SKM-1 treated with dmso at 0.1 percent for 144 hours (cell line): ENCODE measurements around the gene KRTAP19-1.
"Not testable (repeated sequence)": the region's sequence is repeated elsewhere in the genome, so short reads cannot be mapped to it uniquely, and the experiment has no call there.

Experiments
- DNase-seq: peaks from one replicate; lab custom pipeline; 2025; ENCODE audit not compliant: unreplicated experiment; lab: John Stamatoyannopoulos, UW

Gene KRTAP19-1

GRCh38 chr21:30480145-30480544 lies at the start of gene KRTAP19-1:
TSS of gene KRTAP19-1 (minus strand) at chr21:30480367. CDS start at chr21:30480317, 50 bp downstream.
- DNase-seq = no peak

GRCh38 chr21:30518876-30519275 lies 38.7 kb upstream of the KRTAP19-1 start:
- DNase-seq = no peak

- DNase-seq = no peak
Observed at GRCh38 chr21:30515681-30516080, 35.5 kb upstream of the KRTAP19-1 start.

- not testable (repeated sequence) for DNase-seq
Observed at GRCh38 chr21:30505621-30506205, 25.5 kb upstream of the KRTAP19-1 start.

- no peak for DNase-seq
Observed at GRCh38 chr21:30502041-30502440, 21.9 kb upstream of the KRTAP19-1 start, which contains the start of gene KRTAP19-5. TSS of gene KRTAP19-5 (minus strand) at chr21:30502141. CDS start at chr21:30502090, 51 bp downstream.

GRCh38 chr21:30497065-30497464 lies 16.9 kb upstream of the KRTAP19-1 start, which contains the start of gene KRTAP19-4:
TSS of gene KRTAP19-4 (minus strand) at chr21:30497165. CDS start at chr21:30497110, 55 bp downstream.
- DNase-seq = no peak

- DNase-seq = no peak
Observed at GRCh38 chr21:30491963-30492428, 11.8 kb upstream of the KRTAP19-1 start, which contains the start of gene KRTAP19-3. TSS of gene KRTAP19-3 (minus strand) at chr21:30492013. CDS start at chr21:30491957, 56 bp downstream.

- no peak for DNase-seq
Observed at GRCh38 chr21:30487336-30487735, 7.2 kb upstream of the KRTAP19-1 start, which contains the start of gene KRTAP19-2. TSS of gene KRTAP19-2 (minus strand) at chr21:30487436. CDS start at chr21:30487348, 88 bp downstream.

- DNase-seq = no peak
Observed at GRCh38 chr21:30486180-30486579, 6.0 kb upstream of the KRTAP19-1 start.

- DNase-seq = no peak
Observed at GRCh38 chr21:30482130-30482529, 2.0 kb upstream of the KRTAP19-1 start.

- no peak for DNase-seq
Observed at GRCh38 chr21:30479259-30479658, 908 bp downstream of the KRTAP19-1 start.

- DNase-seq = no peak
Observed at GRCh38 chr21:30478004-30478403, 2.2 kb downstream of the KRTAP19-1 start.

- no peak for DNase-seq
Observed at GRCh38 chr21:30468900-30469714, 11.1 kb downstream of the KRTAP19-1 start.

GRCh38 chr21:30463713-30464112 lies 16.5 kb downstream of the KRTAP19-1 start:
- peak; percentile 48 for DNase-seq

GRCh38 chr21:30448514-30448913 lies 31.7 kb downstream of the KRTAP19-1 start:
- DNase-seq = no peak

GRCh38 chr21:30447056-30447455 lies 33.1 kb downstream of the KRTAP19-1 start:
- DNase-seq = peak; percentile 9

- DNase-seq = no peak
Observed at GRCh38 chr21:30444204-30444603, 36.0 kb downstream of the KRTAP19-1 start.

GRCh38 chr21:30443226-30443625 lies 36.9 kb downstream of the KRTAP19-1 start:
- no peak for DNase-seq

- DNase-seq = no peak
Observed at GRCh38 chr21:30439975-30440374, 40.2 kb downstream of the KRTAP19-1 start, which contains the start of gene KRTAP15-1. TSS of gene KRTAP15-1 (plus strand) at chr21:30440275. CDS start at chr21:30440328, 53 bp downstream.

GRCh38 chr21:30437010-30437565 lies 43.1 kb downstream of the KRTAP19-1 start:
- no peak for DNase-seq

- DNase-seq = peak; percentile 41
Observed at GRCh38 chr21:30434033-30434631, 46.0 kb downstream of the KRTAP19-1 start.
